GM21786 (cell line): ENCODE measurements around the gene PROK1.
"Not testable (repeated sequence)": the region's sequence is repeated elsewhere in the genome, so short reads cannot be mapped to it uniquely, and the experiment has no call there.

Experiments used
- ATAC-seq: cut with Tn5 transposase; IDR thresholded peaks from one replicate; pipeline ENCODE4 v1.9.1; 2021; ENCODE audit not compliant: unreplicated experiment

The PROK1 gene

GRCh38 chr1:110433213-110433612 lies 17.7 kb upstream of the PROK1 start:
- ATAC-seq = no peak

- ATAC-seq = no peak
Measured at GRCh38 chr1:110433803-110434202, 17.1 kb upstream of the PROK1 start.

DNA sequence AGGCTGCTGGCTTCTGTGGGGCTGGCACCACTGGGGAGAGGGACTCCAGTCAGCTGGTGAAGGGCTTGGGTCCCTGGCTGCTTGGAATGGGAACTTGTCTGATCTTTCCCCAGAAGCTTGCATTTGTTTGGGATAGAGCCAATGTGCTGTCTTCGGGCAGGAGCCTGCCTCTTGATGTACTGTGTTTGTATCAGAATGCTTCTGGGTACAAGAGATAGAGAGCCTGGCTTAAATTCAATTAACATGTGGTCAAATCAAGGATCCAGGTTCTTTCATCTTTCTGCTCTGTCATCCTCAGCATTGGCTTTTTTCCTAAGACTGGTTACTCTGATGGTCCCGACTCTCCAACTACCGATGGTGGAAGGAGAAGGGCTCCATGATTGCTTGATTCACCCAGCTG lies 16.0 kb upstream of the PROK1 start:
- ATAC-seq = no peak

DNA sequence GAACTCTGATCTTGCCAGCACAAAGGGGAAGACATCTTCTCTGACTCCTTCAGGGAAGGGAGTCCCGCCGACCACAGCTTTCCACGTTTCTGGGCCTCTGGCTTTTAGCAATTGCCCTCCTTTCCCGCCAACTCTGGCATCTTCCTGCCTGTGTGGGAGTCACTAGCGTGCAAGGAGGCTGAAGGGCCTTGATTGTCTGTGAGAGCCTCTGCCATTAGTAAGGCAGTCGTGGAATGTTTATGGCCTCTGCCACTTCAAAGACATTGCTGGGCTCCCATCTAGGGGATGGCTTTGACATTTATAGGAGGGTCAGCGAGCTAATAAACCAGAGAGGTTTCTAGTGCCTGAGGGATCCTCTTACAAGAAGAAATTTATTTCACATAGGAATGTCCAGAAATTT lies 14.3 kb upstream of the PROK1 start:
- no peak for ATAC-seq

- ATAC-seq = not testable (repeated sequence)
Measured at GRCh38 chr1:110437645-110438299, 13.2 kb upstream of the PROK1 start.

- ATAC-seq = no peak
Measured at GRCh38 chr1:110438893-110439292, 12.1 kb upstream of the PROK1 start.

GRCh38 chr1:110439873-110440272 lies 11.1 kb upstream of the PROK1 start:
- not testable (repeated sequence) for ATAC-seq

GRCh38 chr1:110440877-110441276 lies 10.1 kb upstream of the PROK1 start:
- ATAC-seq = no peak

DNA sequence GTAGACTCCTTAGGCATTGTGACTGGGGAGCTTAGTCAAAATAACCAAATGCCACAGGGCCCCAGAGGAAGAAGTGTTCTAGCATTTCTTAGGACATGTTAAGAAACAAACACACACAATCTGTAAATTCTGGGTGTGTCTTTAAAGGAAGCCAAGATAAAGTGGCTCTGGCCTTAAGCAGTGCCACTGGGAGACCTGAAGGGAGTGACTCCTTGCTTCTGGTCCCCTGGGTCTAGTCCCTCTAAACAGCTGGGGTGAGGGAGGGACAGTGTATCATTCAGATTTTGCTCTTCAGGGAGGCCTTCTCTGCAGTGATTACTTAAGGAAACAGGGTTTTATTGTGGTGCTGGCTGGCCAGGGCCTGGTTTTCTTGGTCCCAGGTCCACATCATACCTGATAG lies 9.1 kb upstream of the PROK1 start:
- ATAC-seq = no peak

DNA sequence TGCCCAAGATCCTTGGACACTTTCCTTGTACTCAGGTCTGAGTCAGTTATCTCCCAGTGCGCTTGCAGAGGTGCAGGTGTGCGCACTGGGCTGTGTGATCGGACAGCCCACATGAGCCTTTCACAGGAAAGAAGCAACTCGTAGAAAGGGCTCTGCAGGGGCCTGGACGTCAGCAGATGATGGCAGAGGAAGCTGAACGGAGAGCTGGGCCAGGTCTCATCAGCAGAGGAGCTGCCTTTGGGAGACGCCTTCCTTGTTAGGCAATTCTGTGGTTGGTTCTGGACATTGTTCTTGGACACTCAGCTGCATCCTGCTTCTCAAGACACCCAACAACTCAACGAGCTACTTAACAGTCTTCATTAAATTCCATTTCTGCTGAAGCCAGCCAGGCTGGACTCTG lies 7.5 kb upstream of the PROK1 start:
- no peak for ATAC-seq

DNA sequence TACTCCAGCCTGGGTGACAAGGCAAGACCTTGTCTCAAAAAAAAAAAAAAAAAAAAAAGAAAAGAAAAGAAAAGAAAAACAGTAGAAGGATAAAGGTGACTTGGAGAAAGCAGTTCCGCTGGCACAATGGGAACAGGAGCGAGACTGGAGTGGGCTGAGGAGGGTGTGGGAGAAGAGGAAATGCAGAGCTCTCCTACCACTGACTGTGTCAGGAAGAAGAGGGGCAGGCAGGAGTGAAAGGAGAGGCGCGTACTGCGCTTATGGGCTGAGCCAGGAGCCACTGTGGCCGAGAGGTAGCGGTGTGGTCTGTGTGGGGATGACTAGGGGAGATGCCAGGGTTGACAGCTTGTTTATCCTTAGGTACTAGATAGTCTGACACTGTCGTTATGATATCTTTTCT lies 6.4 kb upstream of the PROK1 start:
- ATAC-seq = no peak

GRCh38 chr1:110449661-110450651 lies 993 bp upstream of the PROK1 start:
- ATAC-seq = no peak

- no peak for ATAC-seq
Measured at GRCh38 chr1:110452330-110452729, 1.4 kb downstream of the PROK1 start.

GRCh38 chr1:110453829-110454228 lies 2.9 kb downstream of the PROK1 start:
- ATAC-seq = no peak

- ATAC-seq = no peak
Measured at GRCh38 chr1:110454328-110454727, 3.4 kb downstream of the PROK1 start.

GRCh38 chr1:110455151-110455550 lies 4.2 kb downstream of the PROK1 start:
- no peak for ATAC-seq

GRCh38 chr1:110457206-110457605 lies 6.3 kb downstream of the PROK1 start:
- no peak for ATAC-seq

- no peak for ATAC-seq
Measured at GRCh38 chr1:110460253-110461220, 9.6 kb downstream of the PROK1 start.

DNA sequence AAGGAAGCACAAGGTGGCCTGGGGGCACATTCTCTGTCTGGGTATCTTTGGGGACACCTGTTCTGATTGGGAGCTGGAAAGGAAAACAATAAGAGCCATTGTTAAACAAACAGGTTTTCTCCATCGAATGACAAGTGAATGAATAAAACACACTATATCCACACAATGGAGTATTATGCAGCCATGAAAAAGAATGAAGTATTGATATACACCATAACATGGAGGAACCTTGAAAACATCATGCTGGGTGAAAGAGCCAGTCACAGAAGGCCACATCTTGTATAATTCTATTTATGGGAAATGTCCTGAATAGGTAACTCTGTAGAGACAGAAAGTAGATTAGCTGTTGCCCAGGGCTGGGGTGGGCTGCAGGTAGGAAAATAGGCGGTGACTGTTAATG lies 11.1 kb downstream of the PROK1 start:
- ATAC-seq = no peak

GRCh38 chr1:110462964-110463363 lies 12.0 kb downstream of the PROK1 start:
- ATAC-seq = no peak

GRCh38 chr1:110463725-110464124 lies 12.8 kb downstream of the PROK1 start:
- no peak for ATAC-seq
